Fibroblast of lung (primary cell): ENCODE results near the gene GPR176. TPM values are rescaled to one million over a fixed set of nuclear protein-coding genes. Genes with fewer than 3 reads are reported as not detected.

ENCODE experiments used
- DNase-seq, 2 donors: peaks; one replicate each; pipeline versions ENCODE4 v3.0.0 to v3.0.0-alpha.2; 2010; ENCODE audit warnings: low read depth in 2 of 2
- H2AFZ ChIP-seq: 2 replicates; pipeline ENCODE4 v1.5.1; 2012; ENCODE audit warnings: low read length, control low read depth, inconsistent platforms
- H3K27ac ChIP-seq: 2 replicates; pipeline ENCODE4 v1.5.1; 2011; ENCODE audit warnings: low read length, control low read depth; ENCODE audit not compliant: insufficient read depth
- H3K27me3 ChIP-seq: 2 replicates; pipeline ENCODE4 v1.5.1; 2011; ENCODE audit warnings: mild to moderate bottlenecking, low read length; ENCODE audit not compliant: control insufficient read depth, insufficient read depth
- H3K36me3 ChIP-seq: 2 replicates; pipeline ENCODE4 v1.5.1; 2011; ENCODE audit warnings: low read length; ENCODE audit not compliant: control insufficient read depth, insufficient read depth
- H3K4me1 ChIP-seq: 2 replicates; pipeline ENCODE4 v1.5.1; 2011; ENCODE audit warnings: low read length; ENCODE audit not compliant: control insufficient read depth, insufficient read depth; ENCODE audit errors: extremely low read depth
- H3K4me2 ChIP-seq: 2 replicates; pipeline ENCODE4 v1.5.1; 2011; ENCODE audit warnings: low read length, control low read depth; ENCODE audit not compliant: insufficient read depth; ENCODE audit errors: extremely low read depth
- H3K4me3 ChIP-seq, 4 experiments: fragments of 200-600 bp in 1 of 4; sonication (generic) in 1 of 4; replicated peaks in 1 of 4; 2 replicates each; pipeline ENCODE4 v1.5.1; 2011 to 2016; ENCODE audit warnings: low read length in 4 of 4, low read depth in 3 of 4, mild to moderate bottlenecking in 3 of 4, control low read depth in 2 of 4, inconsistent platforms in 1 of 4, mixed read lengths in 1 of 4; ENCODE audit not compliant: insufficient read depth in 1 of 4; ENCODE audit errors: control extremely low read depth in 1 of 4
- H3K79me2 ChIP-seq: 2 replicates; pipeline ENCODE4 v1.5.1; 2012; ENCODE audit warnings: mild to moderate bottlenecking, low read length, inconsistent platforms; ENCODE audit not compliant: control insufficient read depth, insufficient read depth
- H3K9ac ChIP-seq: 2 replicates; pipeline ENCODE4 v1.5.1; 2011; ENCODE audit warnings: mild to moderate bottlenecking, low read length, control low read depth; ENCODE audit not compliant: insufficient read depth
- H3K9me3 ChIP-seq: 2 replicates; pipeline ENCODE4 v1.5.1; 2012; ENCODE audit warnings: low read depth, low read length; ENCODE audit not compliant: control insufficient read depth, insufficient read depth
- H4K20me1 ChIP-seq: 2 replicates; pipeline ENCODE4 v1.5.1; 2011; ENCODE audit warnings: low read length; ENCODE audit not compliant: control insufficient read depth, insufficient read depth; ENCODE audit errors: extremely low read depth
- EZH2 ChIP-seq: IDR thresholded peaks from 2 replicates; pipeline ENCODE4 v1.5.1; 2012; ENCODE audit warnings: low read length, control low read depth, mild to moderate bottlenecking; ENCODE audit errors: missing control alignments
- polyA plus RNA-seq, 2 donors: library from polyadenylated mRNA; depleted of rRNA in 1 of 2; stranded (reverse) in 1 of 2; unstranded in 1 of 2; fragments of >200 nt; gene quantifications; 2 replicates each; pipeline ENCODE4 v1.2.1, GENCODE V29; 2011 to 2012; ENCODE audit warnings: missing spikeins in 1 of 2
- total RNA-seq: library from RNA; depleted of rRNA; stranded (reverse); fragments of >200 nt; gene quantifications from 2 replicates; pipeline ENCODE4 v1.2.1, GENCODE V29; 2014
- TF ChIP-seq, protein P1 (sequence below), 2 donors: IDR thresholded peaks in 1 of 2; conservative IDR thresholded peaks in 1 of 2; 1 replicate in 1 of 2; 2 replicates in 1 of 2; pipeline ENCODE4 v1.5.1; 2011 to 2012; ENCODE audit warnings: low read length in 2 of 2, control low read depth in 1 of 2, inconsistent platforms in 1 of 2, low read depth in 1 of 2, mild to moderate bottlenecking in 1 of 2

Gene GPR176
- total and polyA plus RNA-seq, 2 donors (not counting 1 experiment from before 2014, with no cell fraction given), result 124 to 179 TPM

DNA sequence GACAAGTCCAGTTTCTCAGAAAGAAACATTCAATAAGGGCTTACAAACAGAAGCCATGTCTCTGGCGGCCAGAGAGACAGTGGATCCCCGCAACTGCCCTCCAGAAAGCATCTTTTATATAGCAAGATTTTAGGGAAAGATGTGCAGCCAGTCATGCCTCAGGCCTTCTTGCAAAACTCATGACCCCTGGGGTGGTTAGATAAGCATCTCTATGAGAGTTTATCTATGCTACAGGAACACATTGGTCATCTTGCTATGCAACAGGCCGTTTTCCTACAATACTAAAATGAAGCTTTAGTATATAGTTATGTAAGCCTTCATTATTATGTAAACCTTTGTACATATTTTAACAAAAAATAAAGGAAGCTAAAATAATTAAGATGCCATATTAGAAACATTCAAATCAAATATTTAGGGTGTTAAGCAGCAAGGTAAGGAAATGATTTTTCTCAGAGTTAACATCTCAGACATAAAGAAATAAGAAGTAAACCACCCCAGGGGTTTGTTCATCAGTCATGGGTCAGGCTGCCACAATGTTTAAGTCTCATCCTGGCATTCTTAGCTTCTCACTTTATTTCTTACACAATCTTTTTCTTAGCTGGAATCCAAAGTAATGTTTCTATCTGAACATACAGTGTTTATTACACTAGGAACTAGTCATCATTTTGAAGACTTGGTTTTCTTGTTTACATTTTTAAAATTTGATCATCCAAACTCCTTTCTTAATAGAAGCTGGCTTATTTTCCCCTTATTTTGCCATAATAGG is 131.1 kb downstream of the GPR176 start:
- no peaks in the 10 kb centered on the region for H3K9me3 ChIP-seq
- peaks cover 34% of the 10 kb centered on the region for H3K4me1 ChIP-seq
- no peaks in the 10 kb centered on the region for H3K27me3 ChIP-seq
- H3K4me2 ChIP-seq, result no peak overlapping the region
- peaks cover under 1% of the 10 kb centered on the region for H3K79me2 ChIP-seq
- no peaks in the 10 kb centered on the region for H3K36me3 ChIP-seq
- H4K20me1 ChIP-seq, result no peaks in the 10 kb centered on the region
- TF ChIP-seq EZH2, result no peak
- TF ChIP-seq, protein P1, sequence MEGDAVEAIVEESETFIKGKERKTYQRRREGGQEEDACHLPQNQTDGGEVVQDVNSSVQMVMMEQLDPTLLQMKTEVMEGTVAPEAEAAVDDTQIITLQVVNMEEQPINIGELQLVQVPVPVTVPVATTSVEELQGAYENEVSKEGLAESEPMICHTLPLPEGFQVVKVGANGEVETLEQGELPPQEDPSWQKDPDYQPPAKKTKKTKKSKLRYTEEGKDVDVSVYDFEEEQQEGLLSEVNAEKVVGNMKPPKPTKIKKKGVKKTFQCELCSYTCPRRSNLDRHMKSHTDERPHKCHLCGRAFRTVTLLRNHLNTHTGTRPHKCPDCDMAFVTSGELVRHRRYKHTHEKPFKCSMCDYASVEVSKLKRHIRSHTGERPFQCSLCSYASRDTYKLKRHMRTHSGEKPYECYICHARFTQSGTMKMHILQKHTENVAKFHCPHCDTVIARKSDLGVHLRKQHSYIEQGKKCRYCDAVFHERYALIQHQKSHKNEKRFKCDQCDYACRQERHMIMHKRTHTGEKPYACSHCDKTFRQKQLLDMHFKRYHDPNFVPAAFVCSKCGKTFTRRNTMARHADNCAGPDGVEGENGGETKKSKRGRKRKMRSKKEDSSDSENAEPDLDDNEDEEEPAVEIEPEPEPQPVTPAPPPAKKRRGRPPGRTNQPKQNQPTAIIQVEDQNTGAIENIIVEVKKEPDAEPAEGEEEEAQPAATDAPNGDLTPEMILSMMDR (conservative IDR thresholded peaks at IDR 0.05 in 1 of 2, IDR thresholded peaks at IDR 0.05 in 1 of 2; ENCODE audit: low read depth in 1 of 2, low read length in 2 of 2), result no peak
- no peak overlapping the region for H3K9ac ChIP-seq
- no peak overlapping the region for H3K4me3 ChIP-seq
- H2AFZ ChIP-seq, result no peak overlapping the region
- no peak overlapping the region for H3K27ac ChIP-seq
- peak in 1 of 2 donors; percentile 74 for DNase-seq

DNA sequence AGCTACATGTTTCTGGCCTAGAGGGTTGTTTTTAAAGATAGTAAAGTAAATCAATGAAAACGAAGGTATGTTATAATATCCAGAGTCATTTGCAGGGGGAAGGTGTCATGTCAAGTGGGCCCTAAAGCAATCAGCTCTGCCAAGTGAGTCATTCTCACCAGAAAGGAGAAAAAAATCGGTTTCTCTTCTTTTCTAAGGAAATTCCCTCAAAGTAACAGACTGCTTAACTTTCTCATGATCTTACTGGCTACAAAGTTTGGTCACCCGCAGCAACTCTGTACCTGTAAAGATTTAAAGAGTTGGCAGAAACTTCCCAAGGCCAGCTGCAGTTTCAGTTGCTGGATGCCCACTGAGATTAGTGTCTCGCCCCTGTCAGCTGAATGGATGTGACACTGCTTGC is 132.0 kb downstream of the GPR176 start:
- Histone ChIP-seq H2AFZ (no peak overlapping the region), H3K9me3 (no peaks in the 10 kb centered on the region), H3K27me3 (no peaks in the 10 kb centered on the region), H4K20me1 (no peaks in the 10 kb centered on the region), H3K36me3 (no peaks in the 10 kb centered on the region), H3K4me2 (peak overlapping the region; percentile 7), H3K79me2 (peaks cover 7% of the 10 kb centered on the region), H3K9ac (no peak overlapping the region), H3K27ac (no peak overlapping the region), H3K4me1 (peaks cover 35% of the 10 kb centered on the region), H3K4me3 (no peak overlapping the region)
- peak; percentile 54 for DNase-seq
- TF ChIP-seq, protein P1 (conservative IDR thresholded peaks at IDR 0.05 in 1 of 2, IDR thresholded peaks at IDR 0.05 in 1 of 2; ENCODE audit: low read depth in 1 of 2, low read length in 2 of 2), result no peak
- TF ChIP-seq EZH2, result no peak

GRCh38 chr15:39787479-39787878 is 132.6 kb downstream of the GPR176 start:
- H3K4me2 ChIP-seq, result peak overlapping the region; percentile 23
- H2AFZ ChIP-seq, result no peak overlapping the region
- no peak overlapping the region for H3K9ac ChIP-seq
- H4K20me1 ChIP-seq, result no peaks in the 10 kb centered on the region
- peaks cover 30% of the 10 kb centered on the region for H3K4me1 ChIP-seq
- DNase-seq, result no peak
- H3K9me3 ChIP-seq, result no peaks in the 10 kb centered on the region
- no peak overlapping the region for H3K27ac ChIP-seq
- H3K27me3 ChIP-seq, result no peaks in the 10 kb centered on the region
- no peaks in the 10 kb centered on the region for H3K36me3 ChIP-seq
- peaks cover 7% of the 10 kb centered on the region for H3K79me2 ChIP-seq
- TF ChIP-seq EZH2, result no peak
- TF ChIP-seq, protein P1 (conservative IDR thresholded peaks at IDR 0.05 in 1 of 2, IDR thresholded peaks at IDR 0.05 in 1 of 2; ENCODE audit: low read depth in 1 of 2, low read length in 2 of 2), result no peak
- no peak overlapping the region for H3K4me3 ChIP-seq
